HG02938 (cell line): ENCODE results near the gene DCLK1.

Experiments used
- ATAC-seq: cut with Tn5 transposase; IDR thresholded peaks from one replicate; pipeline ENCODE4 v1.9.1; 2021; ENCODE audit warnings: mild to moderate bottlenecking, moderate library complexity; ENCODE audit not compliant: unreplicated experiment

Gene DCLK1

DNA sequence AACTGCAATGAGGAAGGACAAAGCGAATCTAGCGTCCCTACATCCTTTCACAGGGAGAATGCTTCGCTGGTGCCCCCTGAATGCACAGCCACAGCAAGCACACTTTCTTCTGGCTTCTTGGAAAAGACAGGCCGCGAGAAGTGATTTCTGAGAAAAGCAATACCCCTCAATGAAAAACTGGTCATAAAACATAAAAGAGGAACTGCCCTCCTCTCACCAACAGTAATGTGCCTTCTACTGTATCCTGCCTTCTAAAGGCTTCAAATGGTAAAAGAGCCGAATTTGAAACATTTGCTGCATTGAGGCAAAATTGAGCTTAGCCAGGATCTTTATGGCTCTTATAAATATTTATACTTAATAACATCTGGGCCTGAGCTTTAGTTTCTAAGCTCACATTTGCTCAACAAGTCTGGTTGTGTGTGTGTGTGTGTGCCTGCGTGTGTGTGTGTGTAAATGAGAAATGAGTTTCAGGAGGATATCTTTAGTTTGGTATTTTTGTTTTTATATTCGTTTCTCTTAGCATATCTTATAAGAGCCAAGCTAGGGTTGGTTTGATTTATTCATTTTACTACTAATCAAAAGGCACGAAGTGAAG is 408.6 kb downstream of the DCLK1 start:
- ATAC-seq: no peak

DNA sequence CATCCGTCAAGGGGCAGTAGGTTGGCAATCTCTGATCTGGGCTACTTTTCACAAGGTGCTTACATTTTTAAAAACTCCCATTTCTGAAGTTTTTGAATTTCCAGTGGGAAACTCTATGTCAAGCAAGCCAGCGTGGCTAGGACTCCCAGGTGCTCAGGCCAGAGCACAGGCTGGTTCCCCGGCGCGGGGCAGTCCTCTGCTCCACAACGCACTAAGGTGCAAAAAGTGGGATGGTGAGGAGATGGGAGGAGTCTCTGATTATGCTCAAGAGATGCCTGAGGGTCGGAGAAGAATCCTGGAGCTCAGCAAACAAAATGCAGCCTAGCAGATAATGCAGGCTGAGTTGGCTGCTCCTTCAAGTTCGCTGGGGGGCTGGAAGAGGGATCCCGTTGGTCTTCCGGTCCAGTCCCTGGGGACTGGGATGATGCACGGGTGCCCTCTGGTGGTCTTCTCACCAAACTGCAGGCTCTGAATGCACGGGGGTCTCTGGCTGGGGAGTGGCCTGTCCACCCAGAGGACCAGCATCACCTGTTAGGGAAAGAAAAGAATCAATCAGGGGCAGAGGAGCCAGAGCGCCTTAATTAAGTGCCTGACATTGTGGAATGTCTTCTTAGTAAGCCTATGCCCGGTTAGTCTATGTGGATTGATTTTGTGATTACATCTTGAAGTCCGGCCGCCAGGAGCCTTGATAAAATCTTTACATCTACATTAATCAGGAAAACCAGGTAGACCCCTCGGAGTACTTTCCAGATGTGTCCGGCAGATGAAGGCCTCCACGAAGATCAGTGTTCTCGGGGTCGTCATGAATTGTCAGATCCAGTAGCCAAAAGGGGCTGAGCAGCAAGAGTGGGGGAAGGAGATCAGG is 410.3 kb downstream of the DCLK1 start:
- ATAC-seq: peak; percentile 50

GRCh38 chr13:35720290-35720689 is 410.9 kb downstream of the DCLK1 start:
- ATAC-seq: no peak
